ENCODE measurements around the gene CARMIL1.

Gene CARMIL1

GRCh38 chr6:25278914-25279747 is at the start of gene CARMIL1:
Gene CARMIL1 (plus strand): TSS chr6:25279374. CDS start chr6:25279796, 422 bp downstream.
- peak; percentile 95 for DNase-seq (ENCODE audit: low spot score)

- DNase-seq (ENCODE audit: low spot score), result peak; percentile 79
Measured at GRCh38 chr6:25229671-25230321, 49.4 kb upstream of the CARMIL1 start.

DNA sequence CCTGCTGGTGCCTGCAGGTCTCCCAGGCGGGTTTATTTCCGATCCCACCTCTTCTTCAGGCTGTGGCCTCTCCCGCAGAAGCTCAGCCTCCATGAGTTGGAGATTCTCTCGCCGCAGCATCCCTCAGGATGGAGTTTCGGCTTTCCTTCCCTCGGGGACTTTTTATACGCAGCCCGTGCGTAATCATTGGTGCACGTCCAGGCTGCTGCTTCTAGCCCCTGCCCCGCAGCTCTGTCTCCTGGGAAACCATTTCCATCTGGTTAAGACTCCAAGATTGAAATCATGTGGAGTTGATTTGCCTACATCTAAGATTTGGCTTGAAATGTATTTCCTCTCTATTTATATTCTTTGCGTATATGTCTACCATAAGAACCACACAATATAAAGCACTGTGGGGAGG is 46.7 kb upstream of the CARMIL1 start:
- no peak for DNase-seq (ENCODE audit: low spot score)

DNA sequence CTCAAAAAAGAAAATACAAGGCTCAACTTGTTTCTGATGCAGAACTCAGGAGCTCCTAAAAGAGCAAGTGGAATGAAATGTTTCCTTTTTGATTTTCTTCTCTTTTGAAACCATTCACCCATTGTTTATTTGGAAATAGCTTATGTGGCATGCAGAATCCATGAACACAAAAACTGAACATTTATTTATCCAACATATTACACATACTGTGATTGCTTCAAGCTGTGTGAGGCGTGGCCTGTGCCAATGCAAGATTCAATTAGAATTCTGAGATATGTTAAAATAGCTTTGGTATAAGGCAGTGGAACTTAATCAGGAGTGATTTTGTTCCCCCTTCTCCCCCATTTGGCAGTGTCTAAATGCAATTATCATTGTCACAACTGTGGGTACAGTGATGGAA is 45.9 kb upstream of the CARMIL1 start:
- no peak for DNase-seq (ENCODE audit: low spot score)

GRCh38 chr6:25237579-25237978 is 41.6 kb upstream of the CARMIL1 start:
- peak; percentile 41 for DNase-seq (ENCODE audit: low spot score)

- no peak for DNase-seq (ENCODE audit: low spot score)
Measured at GRCh38 chr6:25239059-25239458, 40.1 kb upstream of the CARMIL1 start.

GRCh38 chr6:25239498-25239897 is 39.7 kb upstream of the CARMIL1 start:
- DNase-seq (ENCODE audit: low spot score), result no peak

- no peak for DNase-seq (ENCODE audit: low spot score)
Measured at GRCh38 chr6:25242567-25242966, 36.6 kb upstream of the CARMIL1 start.

- DNase-seq (ENCODE audit: low spot score), result no peak
Measured at GRCh38 chr6:25244865-25245264, 34.3 kb upstream of the CARMIL1 start.

- peak; percentile 78 for DNase-seq (ENCODE audit: low spot score)
Measured at GRCh38 chr6:25248123-25248522, 31.1 kb upstream of the CARMIL1 start.

GRCh38 chr6:25249133-25249532 is 30.0 kb upstream of the CARMIL1 start:
- DNase-seq (ENCODE audit: low spot score), result no peak

DNA sequence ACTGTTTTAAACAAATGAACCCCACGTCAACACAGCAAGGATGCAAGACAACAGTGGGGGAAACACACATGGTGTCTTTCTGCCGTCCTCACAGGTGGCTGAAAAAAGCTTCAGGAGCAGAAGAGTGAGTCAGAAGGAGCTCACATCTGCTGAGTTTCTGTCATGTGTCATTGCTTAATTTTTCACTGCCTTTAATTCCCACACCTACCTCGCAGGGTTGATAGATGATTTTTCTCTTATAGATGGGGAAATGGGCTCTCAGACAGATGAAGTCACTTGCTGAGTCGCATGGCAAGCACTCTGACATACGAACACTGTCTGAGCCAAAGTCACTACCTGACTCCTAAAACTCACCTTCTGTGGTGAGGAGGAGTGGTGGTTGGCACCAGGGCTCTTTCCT is 28.3 kb upstream of the CARMIL1 start:
- peak; percentile 95 for DNase-seq (ENCODE audit: low spot score)

GRCh38 chr6:25251426-25251825 is 27.7 kb upstream of the CARMIL1 start:
- DNase-seq (ENCODE audit: low spot score), result no peak

GRCh38 chr6:25253351-25253750 is 25.8 kb upstream of the CARMIL1 start:
- no peak for DNase-seq (ENCODE audit: low spot score)

DNA sequence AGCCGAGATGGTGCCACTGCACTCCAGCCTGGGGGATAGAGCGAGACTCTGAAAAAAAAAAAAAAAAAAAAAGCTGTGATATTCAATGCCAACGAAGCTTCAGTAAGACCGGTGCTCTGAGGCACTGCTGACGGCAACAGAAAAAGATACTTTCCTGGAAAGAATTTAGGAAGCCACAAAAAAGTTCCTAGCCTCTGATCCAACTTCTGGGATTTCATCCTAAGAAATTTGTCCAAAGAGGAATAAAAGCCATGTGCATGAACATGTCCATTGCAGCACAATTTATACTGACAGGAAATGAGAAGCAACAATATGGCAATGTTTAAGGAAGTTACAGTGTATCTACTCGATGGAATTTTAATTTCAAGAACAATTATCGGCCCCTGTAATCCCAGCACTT is 24.5 kb upstream of the CARMIL1 start:
- DNase-seq (ENCODE audit: low spot score), result no peak

GRCh38 chr6:25257686-25258348 is 21.4 kb upstream of the CARMIL1 start:
- no peak for DNase-seq (ENCODE audit: low spot score)

- DNase-seq (ENCODE audit: low spot score), result no peak
Measured at GRCh38 chr6:25259756-25260155, 19.4 kb upstream of the CARMIL1 start.

DNA sequence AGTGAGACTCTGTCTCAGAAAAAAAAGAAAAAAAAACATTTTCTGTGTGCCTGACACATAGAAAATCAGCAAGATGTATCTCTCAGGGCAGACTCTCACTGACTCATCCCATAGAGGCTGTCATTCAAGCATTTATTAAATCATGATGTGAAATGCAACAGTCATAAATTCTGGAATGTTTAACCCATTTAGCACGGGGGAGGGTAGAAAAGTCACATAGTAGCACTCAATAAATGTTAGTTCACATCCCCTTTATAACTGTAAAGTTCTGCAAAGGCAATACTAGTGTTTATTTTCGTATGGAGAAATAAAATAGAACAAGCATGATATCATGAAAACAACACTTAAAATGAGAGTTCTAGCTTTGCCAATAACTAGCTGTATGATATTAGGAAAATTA is 15.5 kb upstream of the CARMIL1 start:
- peak; percentile 80 for DNase-seq (ENCODE audit: low spot score)

DNA sequence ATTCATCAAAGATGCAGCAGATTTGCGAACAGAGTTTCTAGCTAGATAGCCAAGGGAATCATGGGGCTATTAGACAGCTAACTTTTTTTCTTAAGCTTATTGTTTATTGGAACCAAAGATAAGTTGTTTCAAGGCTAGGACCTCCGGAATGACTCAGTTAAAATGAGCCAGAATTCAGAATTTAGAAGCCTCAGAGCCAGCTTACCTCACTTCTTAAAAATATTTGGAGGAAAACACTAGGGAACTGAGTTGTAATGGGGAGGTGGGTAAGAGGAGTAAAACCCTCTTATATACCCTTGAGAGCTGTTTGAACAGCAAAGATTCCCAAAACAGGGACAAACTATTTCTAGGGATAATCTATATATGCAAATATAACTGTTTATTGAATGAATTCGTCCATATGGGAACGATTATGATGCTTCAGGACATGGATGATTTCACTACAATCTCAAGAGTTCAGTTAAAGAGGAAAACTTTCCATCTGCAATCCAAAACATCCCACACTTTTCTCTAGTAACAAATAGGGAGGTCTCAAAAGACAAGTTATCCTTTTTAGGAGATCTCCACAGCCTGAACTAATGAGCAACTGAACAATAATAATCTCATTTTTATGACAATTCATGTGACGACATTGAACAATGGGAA is 12.6 kb upstream of the CARMIL1 start:
- no peak for DNase-seq (ENCODE audit: low spot score)

- no peak for DNase-seq (ENCODE audit: low spot score)
Measured at GRCh38 chr6:25267662-25268061, 11.5 kb upstream of the CARMIL1 start.

- no peak for DNase-seq (ENCODE audit: low spot score)
Measured at GRCh38 chr6:25270559-25270958, 8.6 kb upstream of the CARMIL1 start.

- DNase-seq (ENCODE audit: low spot score), result peak; percentile 43
Measured at GRCh38 chr6:25275436-25275835, 3.7 kb upstream of the CARMIL1 start.

- no peak for DNase-seq (ENCODE audit: low spot score)
Measured at GRCh38 chr6:25277386-25277785, 1.8 kb upstream of the CARMIL1 start.

Measured in kidney tubule cell (primary cell).